GM19468 (cell line): Measurements from ENCODE around the gene ITGA11.

Source experiments
- ATAC-seq: cut with Tn5 transposase; IDR thresholded peaks from one replicate; pipeline ENCODE4 v1.9.1; 2021; ENCODE audit warnings: mild to moderate bottlenecking, moderate library complexity, moderate number of reproducible peaks; ENCODE audit not compliant: unreplicated experiment; ENCODE audit errors: extremely low read depth

Gene ITGA11

DNA sequence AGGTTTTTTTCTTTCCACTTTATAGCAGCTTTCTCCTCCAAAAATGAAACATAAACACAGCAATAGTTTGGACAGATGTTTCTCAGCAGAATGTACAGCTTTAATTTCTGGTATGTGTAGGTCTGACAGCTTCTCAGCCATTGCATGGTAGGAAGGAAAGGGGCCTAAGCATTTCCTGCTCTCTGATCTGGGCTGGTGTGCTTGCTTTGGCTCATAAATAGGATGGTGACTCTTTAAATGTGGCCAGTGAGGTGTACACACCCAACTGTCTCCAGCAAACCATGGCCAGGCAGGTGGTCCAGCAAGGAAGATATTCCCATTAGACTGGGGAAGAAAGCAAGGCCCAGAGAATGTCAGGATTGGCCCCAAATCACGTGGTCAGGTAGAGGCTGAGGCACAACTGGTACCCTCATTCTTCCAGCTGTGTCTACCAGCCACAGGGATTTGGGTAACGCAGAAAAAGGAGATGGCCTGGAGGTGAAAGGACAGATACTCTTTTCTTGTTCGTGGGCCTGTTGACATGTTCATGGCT, 52.1 kb downstream of the ITGA11 start:
- no peak for ATAC-seq

DNA sequence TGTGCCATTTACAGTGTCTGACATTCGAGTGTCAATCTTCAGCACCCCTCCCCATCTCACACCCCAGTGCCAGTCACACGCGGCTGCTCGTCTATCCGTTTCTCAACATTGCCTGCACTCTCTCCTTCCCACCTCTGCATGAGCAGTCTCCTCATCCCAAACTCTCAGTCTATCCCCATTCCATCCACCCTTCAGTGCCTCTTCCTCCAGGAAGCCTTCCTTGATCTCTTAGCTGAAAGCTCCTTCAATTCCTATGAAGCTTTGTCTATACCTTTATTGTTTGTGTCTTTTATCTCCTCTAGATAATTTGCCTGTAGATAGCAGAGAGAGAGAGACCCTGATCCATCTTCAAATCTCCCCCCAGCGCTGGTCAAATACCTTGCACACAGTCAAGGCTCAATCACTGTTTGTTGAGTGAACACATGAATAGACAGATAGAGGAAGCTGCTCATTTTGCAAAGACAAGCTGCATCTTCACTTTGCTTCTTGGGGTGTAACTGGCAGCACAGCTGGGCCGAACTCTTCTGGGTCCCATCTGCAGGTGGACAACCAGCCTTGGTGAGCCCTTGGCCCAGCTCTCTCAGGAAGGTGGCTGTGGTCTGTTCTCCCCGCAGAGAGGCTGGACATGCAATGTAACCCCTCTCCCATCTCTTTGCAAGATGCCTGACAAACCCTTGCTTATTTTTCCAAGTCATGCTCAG, 52.8 kb downstream of the ITGA11 start:
- no peak for ATAC-seq

DNA sequence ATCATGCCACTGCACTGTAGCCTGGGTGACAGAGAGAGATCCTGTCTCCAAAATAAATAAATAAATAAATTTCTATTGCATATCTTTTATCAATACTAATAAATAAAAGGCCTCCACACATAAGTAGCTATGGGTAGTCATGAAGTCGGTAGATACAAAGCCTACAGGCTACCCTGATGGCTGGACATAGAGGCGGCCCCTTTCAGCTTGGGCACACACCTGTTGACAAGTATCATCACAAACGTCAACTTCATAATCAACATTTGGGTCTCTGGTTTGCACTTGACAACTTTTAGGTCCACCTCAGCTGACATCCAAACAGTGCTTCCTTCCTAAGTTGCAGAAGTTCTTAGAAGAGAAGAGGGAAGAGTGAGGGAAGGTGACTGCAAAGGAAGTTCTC, 53.4 kb downstream of the ITGA11 start:
- no peak for ATAC-seq

DNA sequence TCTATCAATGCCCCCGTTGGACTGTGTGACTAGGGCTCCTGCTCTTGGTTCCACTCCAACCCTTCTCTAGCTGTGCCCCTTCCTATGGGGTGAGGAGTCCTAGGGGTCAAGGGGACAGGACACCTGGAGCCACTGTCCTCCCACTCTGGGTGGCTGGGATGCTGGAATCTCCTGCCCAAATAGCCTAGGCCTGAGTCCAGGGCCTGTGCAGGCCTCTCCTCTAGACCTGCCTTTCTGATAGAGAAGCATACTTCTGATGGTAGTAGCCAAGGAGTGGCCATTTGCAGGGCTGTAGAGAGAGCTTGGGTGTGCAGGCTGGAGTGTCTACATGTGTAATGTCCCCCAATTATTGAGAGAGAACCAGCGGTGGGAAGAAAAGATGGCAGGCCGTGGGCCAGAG, 54.2 kb downstream of the ITGA11 start:
- ATAC-seq = no peak

DNA sequence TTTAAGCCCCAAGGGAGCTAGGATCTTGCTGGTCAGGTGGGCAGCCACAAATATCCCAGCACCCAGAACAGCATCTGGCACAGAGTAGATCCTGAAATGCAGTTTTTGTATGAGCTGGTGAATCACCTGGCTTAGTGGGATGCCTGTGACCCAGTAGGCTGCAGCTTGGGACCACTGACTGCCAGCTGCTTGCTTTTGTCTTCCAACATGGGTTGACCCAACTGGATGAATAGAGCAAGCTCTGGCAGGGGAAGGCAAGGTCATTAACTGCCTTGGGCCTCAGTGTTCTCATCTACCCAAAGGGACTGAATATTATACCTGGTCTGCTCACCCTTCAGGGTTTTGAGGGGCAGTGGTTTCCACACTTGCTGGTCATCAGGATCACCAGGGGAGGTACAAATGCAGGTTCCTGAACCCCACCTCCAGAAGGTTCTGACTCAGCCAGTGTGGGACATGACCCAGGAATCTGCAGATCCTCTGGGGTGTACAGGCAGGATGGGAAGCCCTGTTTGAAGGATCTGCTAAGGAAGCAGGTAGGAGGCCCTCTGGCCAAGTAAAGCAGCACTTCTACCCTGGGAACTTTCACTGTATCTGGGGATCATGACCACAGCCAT, 55.4 kb downstream of the ITGA11 start:
- ATAC-seq = no peak

DNA sequence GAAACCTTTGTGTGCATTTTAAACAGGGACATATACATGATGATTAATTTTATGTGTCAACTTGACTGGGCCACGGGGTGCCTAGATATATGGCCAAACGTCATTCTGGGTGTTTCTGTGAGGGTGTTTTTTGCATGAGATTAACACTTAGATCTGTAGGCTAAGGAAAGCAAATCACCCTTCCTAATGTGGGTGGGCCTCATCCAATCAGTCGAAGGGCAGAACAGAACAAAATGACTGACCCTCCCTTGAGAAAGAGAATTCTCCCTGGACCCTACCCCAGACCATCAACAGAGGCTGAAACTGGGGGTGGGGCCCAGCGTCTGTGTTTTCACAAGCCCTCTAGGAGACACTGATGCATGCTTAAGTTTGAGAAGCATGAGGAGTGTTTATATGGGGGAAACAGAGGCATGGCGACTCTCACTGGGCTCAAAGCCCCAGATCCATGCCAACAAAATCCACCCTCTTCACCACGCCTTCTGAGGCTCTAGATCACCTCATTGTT, 56.2 kb downstream of the ITGA11 start:
- ATAC-seq = no peak

DNA sequence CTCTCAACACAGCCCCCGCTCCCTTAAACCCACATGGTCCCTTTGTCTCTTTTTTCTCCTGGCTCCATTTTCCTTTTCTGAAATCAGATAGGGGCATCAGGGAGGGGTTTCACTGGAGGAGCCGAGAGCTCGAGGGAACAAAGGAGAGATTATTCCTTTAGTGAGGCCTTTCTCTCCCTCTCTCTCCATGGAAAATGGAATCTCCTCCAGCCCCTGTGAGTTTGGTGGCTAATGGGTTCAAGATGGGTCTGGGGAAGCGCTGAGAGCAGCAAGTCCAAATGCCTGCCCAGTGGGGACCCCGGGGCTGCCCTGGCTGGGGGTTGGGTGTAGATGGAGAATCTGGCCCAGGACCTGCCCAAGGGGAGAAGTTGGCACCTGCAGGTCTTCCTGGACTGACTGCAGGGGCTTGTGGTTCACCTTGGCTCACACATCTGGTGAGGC, 56.8 kb downstream of the ITGA11 start:
- no peak for ATAC-seq

DNA sequence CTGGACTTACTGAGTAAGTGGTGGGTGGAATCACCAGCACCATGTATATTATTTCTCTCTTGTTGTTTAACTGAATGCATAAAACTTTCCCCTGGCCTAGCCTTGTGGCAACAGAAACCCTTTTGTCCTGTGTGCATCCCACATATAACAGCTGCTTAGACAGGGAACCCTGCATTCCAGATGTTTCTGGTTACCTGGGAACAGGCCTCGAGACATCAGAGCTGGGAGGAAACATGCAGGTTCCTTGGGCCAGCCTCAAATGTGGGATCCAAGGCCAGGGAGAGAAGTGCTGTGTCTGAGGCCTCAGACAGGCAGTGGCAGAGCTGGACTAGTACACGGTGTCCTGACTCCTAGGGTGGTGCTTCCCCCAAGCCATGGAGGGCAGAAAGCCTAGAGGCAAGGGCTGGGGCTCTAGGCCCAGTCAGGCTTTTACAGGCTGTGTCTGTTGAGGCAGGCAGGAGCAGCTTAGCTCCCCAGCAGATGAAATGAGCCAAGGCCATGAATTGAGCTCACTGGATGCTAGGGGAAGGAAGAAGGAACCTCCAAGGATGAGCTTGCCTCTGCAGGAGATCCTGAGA, 57.7 kb downstream of the ITGA11 start:
- ATAC-seq = no peak

DNA sequence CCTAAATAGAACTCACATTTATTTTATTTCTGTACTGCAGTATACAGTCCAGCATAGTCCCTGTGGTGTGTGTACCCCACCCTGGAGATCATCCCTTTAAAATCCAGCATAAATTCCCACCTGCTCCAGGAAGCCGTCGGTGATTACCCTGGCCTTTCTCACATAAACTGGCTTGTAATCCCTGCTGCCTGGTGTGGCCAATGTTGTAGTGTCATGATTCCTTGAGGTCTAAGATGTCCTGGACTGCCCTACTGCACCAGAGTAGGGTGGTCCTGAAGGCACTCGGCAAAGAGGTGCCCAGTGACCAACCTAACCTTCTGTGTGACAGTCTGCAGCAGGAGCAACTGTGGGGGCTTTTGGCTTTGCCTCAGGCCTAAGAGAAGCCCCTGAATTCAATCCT, 58.9 kb downstream of the ITGA11 start:
- ATAC-seq = no peak

DNA sequence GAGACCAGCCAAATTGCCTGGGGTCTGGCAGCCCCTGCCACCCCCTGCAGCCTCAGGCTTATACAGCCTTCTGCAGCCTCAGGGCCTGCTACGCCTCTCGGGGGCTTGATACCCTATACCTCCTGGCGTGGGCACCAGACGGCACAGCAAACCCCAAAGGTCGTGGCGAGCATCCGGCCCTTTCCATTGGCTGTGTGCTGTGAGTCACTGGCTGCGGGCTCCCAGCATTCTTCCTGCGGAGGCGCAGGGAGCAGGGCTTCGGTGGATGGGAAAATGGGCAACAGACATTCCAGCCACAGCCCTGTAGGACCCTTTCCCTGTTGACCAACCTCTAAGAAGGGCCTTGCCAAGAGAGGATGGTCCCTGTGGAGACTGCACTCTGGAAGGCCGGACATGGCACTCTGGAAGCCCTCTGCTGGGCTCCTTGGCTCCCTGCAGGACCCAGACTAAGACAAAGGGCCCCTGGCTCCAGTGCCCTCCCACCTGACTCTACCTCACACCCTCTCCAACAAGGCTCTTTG, 59.6 kb downstream of the ITGA11 start:
- no peak for ATAC-seq

DNA sequence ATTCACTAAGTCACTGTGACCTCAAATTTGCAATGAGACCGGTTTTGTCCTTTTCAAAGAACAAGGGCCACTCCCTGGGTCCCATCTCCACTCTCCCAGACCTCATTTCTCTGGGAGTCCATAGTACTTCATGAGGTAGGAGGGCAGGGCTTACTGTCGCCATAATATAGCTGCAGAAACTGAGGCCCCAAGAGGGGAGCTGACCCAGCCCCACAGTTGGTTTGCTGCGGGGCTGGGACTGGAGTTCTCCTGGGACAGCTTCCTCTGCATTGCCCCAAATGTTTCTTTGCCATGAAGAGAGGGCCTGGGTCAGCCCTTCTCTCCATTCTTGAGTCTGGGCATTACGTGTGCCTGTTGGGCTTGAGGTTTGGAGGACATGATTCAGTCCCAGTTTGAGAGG, 60.1 kb downstream of the ITGA11 start:
- no peak for ATAC-seq

DNA sequence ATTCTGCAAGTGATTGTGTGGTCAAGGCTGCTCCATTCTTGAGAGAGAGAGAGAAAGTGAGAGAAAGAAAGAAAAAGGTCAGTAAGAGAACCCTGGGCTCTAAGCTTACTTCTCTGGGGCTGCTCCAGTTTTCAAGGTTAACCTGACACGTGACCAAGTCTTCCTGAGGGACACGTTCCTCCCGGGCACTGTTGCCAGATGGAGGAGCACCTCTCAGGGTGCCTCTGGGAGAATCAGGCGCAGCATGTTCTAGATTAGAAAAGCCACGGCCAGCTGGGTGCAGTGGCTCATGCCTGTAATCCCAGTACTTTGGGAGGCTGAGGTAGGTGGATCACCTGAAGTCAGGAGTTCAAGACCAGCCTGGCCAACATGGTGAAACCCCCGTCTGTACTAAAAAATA, 60.8 kb downstream of the ITGA11 start:
- ATAC-seq = no peak

DNA sequence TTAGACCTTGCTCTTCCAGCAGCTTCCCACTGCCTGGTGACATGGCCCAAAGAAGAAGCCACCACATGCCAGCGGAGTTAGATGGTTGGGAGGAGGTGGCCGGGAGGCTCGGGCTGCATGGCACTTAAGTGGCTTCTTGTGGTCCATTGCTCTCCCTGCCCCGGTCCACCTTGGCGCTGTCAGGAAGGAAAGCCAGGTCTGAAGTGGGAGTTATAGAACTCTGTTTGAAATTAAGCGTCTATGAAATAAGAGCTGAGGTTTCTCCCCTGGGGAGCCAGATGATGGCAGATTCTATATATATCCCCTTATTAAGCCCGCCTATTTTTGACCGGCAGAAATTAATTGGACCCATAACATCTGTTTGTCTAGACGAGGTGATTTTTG, 61.2 kb downstream of the ITGA11 start:
- ATAC-seq = no peak

DNA sequence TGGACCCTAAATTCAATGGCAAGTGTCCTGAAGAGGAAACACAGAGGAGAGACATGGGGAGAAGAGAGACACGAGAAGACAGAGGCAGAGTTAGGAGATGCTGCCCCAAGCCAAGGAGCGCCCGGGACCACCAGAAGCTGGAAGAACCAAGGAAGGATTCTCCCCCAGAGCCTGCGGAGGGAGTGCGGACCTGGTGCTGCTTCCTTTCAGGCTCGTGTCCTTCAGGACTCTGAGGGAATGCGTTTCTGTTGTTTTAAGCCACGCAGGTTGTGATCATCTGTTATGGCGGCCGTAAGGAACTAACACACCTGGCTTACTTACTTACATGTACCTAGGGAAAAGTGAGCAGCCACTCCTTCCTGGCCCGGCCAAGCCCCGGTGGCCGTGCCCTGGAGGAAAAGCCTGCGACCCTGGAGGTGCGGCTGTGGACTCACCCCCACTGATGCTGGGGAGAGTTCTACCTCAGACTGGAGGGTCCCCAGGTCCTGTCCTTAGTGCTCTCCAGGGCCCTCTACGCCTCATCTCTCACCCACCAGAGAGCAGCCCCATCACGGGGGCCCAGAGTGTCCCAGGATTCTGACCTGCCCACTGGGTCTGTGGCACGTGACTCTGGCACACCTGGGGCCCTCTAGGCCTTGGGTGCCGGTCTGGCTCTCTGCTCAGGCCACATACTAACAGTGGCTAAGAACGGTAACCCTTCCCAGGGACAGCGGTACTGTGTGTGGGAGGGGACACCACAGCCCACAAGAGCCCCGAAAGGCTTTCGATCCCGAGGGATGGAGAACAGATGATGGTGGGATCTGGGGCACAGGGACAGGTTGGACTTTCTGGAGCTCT, 61.8 kb downstream of the ITGA11 start:
- no peak for ATAC-seq

DNA sequence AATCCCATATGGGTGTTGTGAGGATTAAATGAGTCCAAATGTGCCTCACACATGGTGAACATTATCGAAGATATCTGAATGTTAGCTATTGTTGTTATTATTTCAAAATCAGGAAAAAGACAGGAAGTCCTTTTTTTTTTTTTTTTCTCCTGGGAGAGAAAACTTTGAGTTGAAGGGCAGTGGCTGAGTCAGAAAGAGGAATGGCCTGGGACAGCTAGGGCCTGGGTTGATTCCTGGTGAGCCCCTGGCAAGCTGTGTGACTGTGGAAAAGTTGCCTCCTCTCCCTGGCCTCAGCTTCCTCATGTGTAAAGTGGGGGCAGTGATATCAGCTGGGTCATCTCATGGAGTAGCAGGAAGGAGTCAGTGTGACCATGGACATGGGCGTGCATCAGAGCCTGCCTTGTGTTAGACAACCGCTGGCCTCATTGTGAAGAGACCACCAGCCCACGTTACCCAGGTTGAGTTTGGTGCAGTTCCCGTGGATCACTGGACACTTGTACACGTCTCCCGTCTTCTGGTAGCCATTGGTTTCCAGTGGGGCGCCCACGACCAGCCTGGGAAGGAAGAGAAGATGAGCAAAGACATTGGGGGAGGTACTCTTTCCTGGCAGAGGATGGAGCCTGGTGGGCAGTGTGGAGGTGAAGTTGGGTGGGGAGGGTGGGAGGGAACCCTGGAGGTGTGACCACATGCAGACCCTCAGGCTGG, 63.1 kb downstream of the ITGA11 start:
- no peak for ATAC-seq

DNA sequence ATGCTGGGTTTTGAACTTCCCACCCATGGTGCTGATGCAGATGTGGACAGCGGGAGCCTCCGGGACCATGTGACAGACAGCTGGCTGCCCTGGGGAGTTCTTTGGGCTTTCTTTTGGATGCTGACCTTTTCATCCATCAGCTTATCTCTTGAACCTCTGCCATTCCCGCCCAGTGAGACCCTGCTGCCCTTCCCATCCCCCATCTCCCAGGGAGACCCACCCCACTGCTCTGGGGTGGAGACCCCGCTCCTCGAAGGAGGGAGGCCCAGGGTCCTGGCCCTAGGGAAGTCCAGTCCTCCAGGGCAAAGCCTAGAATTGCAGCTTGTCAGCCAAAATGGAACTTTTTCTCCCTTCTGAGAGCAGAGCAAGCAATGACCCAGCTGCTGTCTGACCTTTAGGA, 64.0 kb downstream of the ITGA11 start:
- ATAC-seq = no peak

DNA sequence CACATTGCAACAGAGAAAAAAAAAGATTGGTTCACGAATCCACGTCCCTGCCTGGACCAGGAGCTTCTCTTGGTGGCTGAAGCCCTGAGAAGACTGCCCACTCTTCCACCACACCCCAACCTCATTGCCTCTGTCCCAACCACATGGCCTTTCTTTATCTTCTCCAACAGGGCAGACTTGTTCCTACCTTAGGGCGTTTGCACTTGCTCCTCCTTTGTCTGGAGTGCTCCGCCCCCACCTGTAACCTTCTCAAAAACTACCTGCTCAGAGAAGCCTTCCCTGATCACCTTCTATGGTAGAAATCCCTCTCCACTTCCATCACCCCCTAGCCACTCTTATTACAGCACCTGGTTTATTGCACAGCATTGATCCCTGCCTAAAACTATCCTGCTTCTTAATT, 64.7 kb downstream of the ITGA11 start:
- ATAC-seq = no peak

DNA sequence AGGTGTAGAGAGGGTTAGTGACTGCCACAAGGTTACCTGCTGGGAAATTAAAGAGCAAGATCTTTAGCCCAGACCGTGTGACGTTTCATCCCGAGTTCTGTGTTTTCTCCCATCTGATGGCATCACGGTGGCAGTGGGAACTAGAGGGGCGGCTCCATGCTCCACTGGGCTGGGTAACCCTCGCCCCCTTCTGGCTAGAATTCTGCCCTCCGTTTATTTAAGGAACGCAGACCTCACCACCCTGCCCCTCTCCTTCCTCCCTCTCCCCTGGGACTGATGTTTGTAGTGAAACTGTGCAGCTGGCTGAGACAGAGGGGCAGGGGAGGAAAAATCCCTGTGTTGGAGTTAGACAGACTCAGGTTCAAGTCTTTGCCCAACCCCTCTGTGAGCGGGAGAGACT, 65.6 kb downstream of the ITGA11 start:
- no peak for ATAC-seq

DNA sequence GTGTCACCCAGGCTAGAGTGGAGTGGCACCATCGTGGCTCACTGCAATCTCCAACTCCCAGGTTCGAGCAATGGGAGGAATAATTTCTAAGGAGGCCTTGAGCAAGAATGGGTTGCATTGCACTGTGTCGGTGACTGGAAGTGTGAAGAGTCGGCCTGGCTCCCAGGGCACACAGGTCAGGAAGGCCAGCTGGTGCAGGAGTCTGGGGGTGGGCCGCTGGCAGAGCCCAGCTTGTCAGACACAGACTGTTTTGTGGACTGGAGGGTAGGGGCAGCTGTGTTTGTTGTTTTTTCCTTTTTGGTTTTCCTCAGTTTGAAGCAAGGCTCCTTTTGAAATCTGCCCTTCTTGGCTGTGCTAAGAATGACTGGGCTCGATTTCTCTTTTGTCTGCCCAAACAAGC, 66.2 kb downstream of the ITGA11 start:
- no peak for ATAC-seq
